Mesenchymal stem cell (in vitro differentiated cells and primary cell): Measurements from ENCODE around the gene TNFSF13.

Experiments used
- DNase-seq: peaks from one replicate; pipeline ENCODE4 v3.0.0-alpha.2; 2013
- H2AFZ ChIP-seq: one replicate; pipeline ENCODE4 v1.6.1; 2013; ENCODE audit warnings: low read depth, mild to moderate bottlenecking, control low read depth, inconsistent platforms, low read length, moderate library complexity
- H2AK5ac ChIP-seq: 2 replicates; pipeline ENCODE4 v1.6.1; 2013; ENCODE audit warnings: low read length, moderate library complexity, mild to moderate bottlenecking, inconsistent platforms; ENCODE audit not compliant: severe bottlenecking
- H2BK120ac ChIP-seq: one replicate; pipeline ENCODE4 v1.6.1; 2013; ENCODE audit warnings: low read depth, mild to moderate bottlenecking, inconsistent platforms, low read length, moderate library complexity
- H2BK12ac ChIP-seq, 2 experiments: one replicate each; pipeline ENCODE4 v1.6.1; 2013; ENCODE audit warnings: inconsistent platforms in 2 of 2, low read length in 2 of 2, mild to moderate bottlenecking in 2 of 2, moderate library complexity in 2 of 2, control low read depth in 1 of 2
- H2BK15ac ChIP-seq: one replicate; pipeline ENCODE4 v1.6.1; 2013; ENCODE audit warnings: mild to moderate bottlenecking, low read depth, inconsistent platforms; ENCODE audit not compliant: poor library complexity, severe bottlenecking
- H2BK5ac ChIP-seq: 2 replicates; pipeline ENCODE4 v1.6.1; 2013; ENCODE audit warnings: low read depth, mild to moderate bottlenecking, low read length, control low read depth, inconsistent platforms; ENCODE audit not compliant: poor library complexity, severe bottlenecking
- H3K14ac ChIP-seq, 2 experiments: one replicate each; pipeline ENCODE4 v1.6.1; 2013; ENCODE audit warnings: inconsistent platforms in 2 of 2, low read length in 2 of 2, control low read depth in 1 of 2, mild to moderate bottlenecking in 1 of 2, moderate library complexity in 1 of 2
- H3K18ac ChIP-seq, 2 experiments: one replicate each; pipeline ENCODE4 v1.6.1; 2013; ENCODE audit warnings: inconsistent platforms in 2 of 2, low read length in 2 of 2, control low read depth in 1 of 2, low read depth in 1 of 2, mild to moderate bottlenecking in 1 of 2
- H3K23ac ChIP-seq, 2 experiments: one replicate each; pipeline ENCODE4 v1.6.1; 2013; ENCODE audit warnings: inconsistent platforms in 2 of 2, low read length in 2 of 2, mild to moderate bottlenecking in 2 of 2, moderate library complexity in 2 of 2, control low read depth in 1 of 2
- H3K27ac ChIP-seq: 2 replicates; pipeline ENCODE4 v1.5.1; 2013; ENCODE audit warnings: mild to moderate bottlenecking, moderate library complexity, low read length, control low read depth, inconsistent platforms; ENCODE audit not compliant: poor library complexity, severe bottlenecking
- H3K27me3 ChIP-seq, 2 experiments: 2 replicates each; pipeline versions ENCODE4 v1.6.1 to v1.7.0; 2013; ENCODE audit warnings: low read length in 2 of 2, mild to moderate bottlenecking in 2 of 2, moderate library complexity in 2 of 2, control low read depth in 1 of 2, inconsistent platforms in 1 of 2; ENCODE audit not compliant: control insufficient read depth in 1 of 2, insufficient read depth in 1 of 2
- H3K36me3 ChIP-seq, 2 experiments: 2 replicates each; pipeline versions ENCODE4 v1.6.1 to v1.7.0; 2013; ENCODE audit warnings: low read length in 2 of 2, control low read depth in 1 of 2, inconsistent platforms in 1 of 2, low read depth in 1 of 2, mild to moderate bottlenecking in 1 of 2; ENCODE audit not compliant: insufficient read depth in 2 of 2, control insufficient read depth in 1 of 2
- H3K4ac ChIP-seq, 2 experiments: one replicate each; pipeline ENCODE4 v1.6.1; 2013; ENCODE audit warnings: inconsistent platforms in 2 of 2, low read length in 2 of 2, mild to moderate bottlenecking in 2 of 2, moderate library complexity in 2 of 2, control low read depth in 1 of 2, low read depth in 1 of 2
- H3K4me1 ChIP-seq: 2 replicates; pipeline ENCODE4 v1.6.1; 2013; ENCODE audit warnings: low read depth, low read length, control low read depth; ENCODE audit not compliant: control insufficient read depth, insufficient read depth
- H3K4me2 ChIP-seq: 2 replicates; pipeline ENCODE4 v1.6.1; 2013; ENCODE audit warnings: low read length, mild to moderate bottlenecking, inconsistent platforms; ENCODE audit not compliant: poor library complexity, severe bottlenecking
- H3K4me3 ChIP-seq, 2 experiments: 2 replicates each; pipeline versions ENCODE4 v1.5.1 to v1.7.0; 2013; ENCODE audit warnings: low read length in 2 of 2, mild to moderate bottlenecking in 2 of 2, control low read depth in 1 of 2, low read depth in 1 of 2; ENCODE audit not compliant: insufficient read depth in 1 of 2
- H3K79me1 ChIP-seq: replicated peaks from 2 replicates; pipeline ENCODE4 v1.6.1; 2013; ENCODE audit warnings: mild to moderate bottlenecking, control low read depth, low read length, inconsistent platforms; ENCODE audit not compliant: poor library complexity, severe bottlenecking
- H3K9ac ChIP-seq: 2 replicates; pipeline ENCODE4 v1.7.0; 2013; ENCODE audit warnings: mild to moderate bottlenecking, low read length, moderate library complexity
- H3K9me3 ChIP-seq: 2 replicates; pipeline ENCODE4 v1.7.0; 2013; ENCODE audit warnings: mild to moderate bottlenecking, low read length; ENCODE audit not compliant: control insufficient read depth
- H4K8ac ChIP-seq: one replicate; pipeline ENCODE4 v1.6.1; 2013; ENCODE audit warnings: inconsistent platforms, mild to moderate bottlenecking, low read length, moderate library complexity
- H4K91ac ChIP-seq: one replicate; pipeline ENCODE4 v1.6.1; 2013; ENCODE audit warnings: mild to moderate bottlenecking, low read length, inconsistent platforms
- WGBS: methylation state at CpG from one replicate; pipeline ENCODE4 v1.1.7; 2013; ENCODE audit warnings: mixed read lengths; 5-methylcytosine and 5-hydroxymethylcytosine counted together

The TNFSF13 gene

DNA sequence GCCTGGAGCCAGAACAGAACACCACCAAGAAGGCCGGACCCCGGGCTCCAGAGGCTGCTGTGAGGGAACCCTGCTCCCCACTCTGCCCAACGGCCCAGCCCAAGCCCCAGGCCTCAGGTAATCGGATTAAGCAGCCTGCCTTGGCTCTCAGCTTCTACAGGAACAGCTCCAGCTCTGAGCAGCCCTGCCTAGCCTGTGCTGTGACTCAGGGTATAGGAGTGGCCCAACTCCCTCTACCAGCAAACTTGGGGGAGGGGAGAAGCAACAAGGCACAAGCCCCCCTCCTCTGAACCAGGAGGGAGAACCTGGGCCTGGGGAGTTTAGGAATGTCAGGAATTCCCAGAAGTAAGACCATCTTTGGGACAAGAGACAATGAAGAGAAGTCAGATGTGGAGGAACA is 32.2 kb downstream of the TNFSF13 start:
- Histone ChIP-seq H3K23ac (no peak overlapping the region), H3K4ac (no peak overlapping the region), H2AK5ac (peak overlapping the region; percentile 44), H4K8ac (no peak overlapping the region), H3K18ac (no peak overlapping the region), H3K14ac (no peak overlapping the region), H2AFZ (no peak overlapping the region), H3K4me3 (no peak overlapping the region), H2BK12ac (no peak overlapping the region), H3K79me1 (peaks cover 40% of the 10 kb centered on the region), H3K4me1 (peaks cover 50% of the 10 kb centered on the region), H2BK5ac (no peak overlapping the region), H3K9me3 (no peaks in the 10 kb centered on the region), H2BK120ac (no peak overlapping the region), H3K27ac (peak overlapping the region; percentile 66), H3K36me3 (peaks cover 67 to 87% of the 10 kb centered on the region in 2 experiments), H4K91ac (no peak overlapping the region), H3K4me2 (no peak overlapping the region), H2BK15ac (no peak overlapping the region), H3K27me3 (no peaks in the 10 kb centered on the region), H3K9ac (peak overlapping the region; percentile 73)
- whole genome bisulfite sequencing = 51% methylated on average over 4 of the region's 4 CpGs
- DNase-seq = peak; percentile 54

DNA sequence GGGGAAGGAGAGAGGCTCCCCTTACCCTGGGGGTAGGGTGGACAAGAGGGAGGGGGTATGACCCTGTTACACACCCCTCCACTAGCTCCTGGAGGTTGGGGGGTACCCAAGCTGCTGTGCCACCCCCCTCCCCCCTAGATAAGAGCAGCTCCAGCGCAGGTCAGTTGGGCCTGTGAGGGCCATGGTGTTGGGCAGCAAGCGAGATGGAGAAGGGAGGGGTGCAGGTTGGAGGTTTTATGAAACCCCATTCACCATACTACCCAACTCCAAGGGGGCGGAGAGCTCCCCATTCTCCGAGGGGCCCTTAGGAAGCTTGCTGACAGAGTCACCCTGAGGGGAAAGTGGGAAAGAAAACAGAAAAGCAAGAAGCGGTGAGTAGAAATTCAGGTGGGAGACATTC is 33.0 kb downstream of the TNFSF13 start:
- Histone ChIP-seq H3K36me3 (peaks cover 69 to 87% of the 10 kb centered on the region in 2 experiments), H3K9me3 (no peaks in the 10 kb centered on the region), H3K4me1 (peaks cover 46% of the 10 kb centered on the region), H3K79me1 (peaks cover 35% of the 10 kb centered on the region), H3K27ac (no peak overlapping the region), H3K4me2 (no peak overlapping the region), H3K18ac (no peak overlapping the region), H3K4me3 (no peak overlapping the region), H3K27me3 (no peaks in the 10 kb centered on the region), H2BK15ac (no peak overlapping the region), H2BK120ac (no peak overlapping the region), H4K91ac (no peak overlapping the region), H3K9ac (peak overlapping the region; percentile 73), H2AFZ (no peak overlapping the region), H3K14ac (no peak overlapping the region), H4K8ac (peak overlapping the region; percentile 51), H2AK5ac (peak overlapping the region; percentile 76), H2BK12ac (no peak overlapping the region), H3K4ac (no peak overlapping the region), H3K23ac (no peak overlapping the region), H2BK5ac (no peak overlapping the region)
- WGBS = 100% methylated on average over 2 of the region's 5 CpGs
- DNase-seq = no peak

- Histone ChIP-seq H3K9me3 (no peaks in the 10 kb centered on the region), H4K8ac (no peak overlapping the region), H3K18ac (no peak overlapping the region), H3K4me3 (no peak overlapping the region), H3K9ac (no peak overlapping the region), H3K14ac (no peak overlapping the region), H2BK15ac (no peak overlapping the region), H3K27ac (no peak overlapping the region), H3K27me3 (no peaks in the 10 kb centered on the region), H2AFZ (no peak overlapping the region), H2BK12ac (no peak overlapping the region), H3K4me1 (peaks cover 40% of the 10 kb centered on the region), H2BK5ac (no peak overlapping the region), H3K4me2 (no peak overlapping the region), H3K4ac (no peak overlapping the region), H2BK120ac (no peak overlapping the region), H3K79me1 (peaks cover 36% of the 10 kb centered on the region), H3K36me3 (peaks cover 71 to 85% of the 10 kb centered on the region in 2 experiments), H2AK5ac (no peak overlapping the region), H3K23ac (no peak overlapping the region), H4K91ac (no peak overlapping the region)
- DNase-seq = no peak
- WGBS = 98% methylated on average over 23 of the region's 23 CpGs
These were observed 34.0 kb downstream of the TNFSF13 start for GRCh38 chr17:7592422-7593021.

- no peak overlapping the region for H3K4me2 ChIP-seq
- no peak overlapping the region for H2BK15ac ChIP-seq
- no peak overlapping the region for H3K23ac ChIP-seq
- no peak overlapping the region for H2BK12ac ChIP-seq
- no peak overlapping the region for H4K91ac ChIP-seq
- H3K14ac ChIP-seq = no peak overlapping the region
- H2AFZ ChIP-seq = no peak overlapping the region
- H3K9ac ChIP-seq = peak overlapping the region; percentile 38
- no peak overlapping the region for H2AK5ac ChIP-seq
- no peak overlapping the region for H3K18ac ChIP-seq
- H3K27me3 ChIP-seq = no peaks in the 10 kb centered on the region
- no peak overlapping the region for H4K8ac ChIP-seq
- no peaks in the 10 kb centered on the region for H3K9me3 ChIP-seq
- no peak overlapping the region for H3K4ac ChIP-seq
- WGBS = 95% methylated on average over 12 of the region's 12 CpGs
- no peak overlapping the region for H3K4me3 ChIP-seq
- no peak overlapping the region for H3K27ac ChIP-seq
- H2BK5ac ChIP-seq = no peak overlapping the region
- peaks cover 71 to 80% of the 10 kb centered on the region in 2 experiments for H3K36me3 ChIP-seq
- no peak overlapping the region for H2BK120ac ChIP-seq
- DNase-seq = no peak
- H3K4me1 ChIP-seq = peaks cover 33% of the 10 kb centered on the region
- peaks cover 36% of the 10 kb centered on the region for H3K79me1 ChIP-seq
These were observed 34.7 kb downstream of the TNFSF13 start for GRCh38 chr17:7593296-7593695.
